Cardiac muscle cell (in vitro differentiated cells and primary cell): Measurements from ENCODE around the gene GLB1L2. TPM values are rescaled to one million over a fixed set of nuclear protein-coding genes. Genes with fewer than 3 reads are reported as not detected.
"Not testable (repeated sequence)": the region's sequence is repeated elsewhere in the genome, so short reads cannot be mapped to it uniquely, and the experiment has no call there.

Experiments used
- DNase-seq, 2 donors: peaks; one replicate each; pipeline versions ENCODE4 v3.0.0 to v3.0.0-alpha.2; 2010 to 2017; ENCODE audit warnings: low read depth in 1 of 2, low spot score in 1 of 2
- H3K27ac ChIP-seq: fragments of 200-600 bp; sonication (generic); 2 replicates; pipeline ENCODE4 v1.5.1; 2016
- H3K27me3 ChIP-seq: fragments of 200-600 bp; sonication (generic); 2 replicates; pipeline ENCODE4 v1.6.0; 2016; ENCODE audit warnings: control low read depth
- H3K36me3 ChIP-seq: fragments of 200-600 bp; sonication (generic); 2 replicates; pipeline ENCODE4 v1.5.1; 2016; ENCODE audit warnings: control low read depth
- H3K4me1 ChIP-seq: fragments of 200-600 bp; sonication (generic); 2 replicates; pipeline ENCODE4 v1.8.1; 2017; ENCODE audit warnings: low read depth, mild to moderate bottlenecking, mixed run types
- H3K4me3 ChIP-seq: fragments of 200-600 bp; sonication (generic); 2 replicates; pipeline ENCODE4 v1.5.1; 2016; ENCODE audit warnings: mild to moderate bottlenecking
- H3K9me3 ChIP-seq: fragments of 200-600 bp; sonication (generic); 2 replicates; pipeline ENCODE4 v1.5.1; 2017; ENCODE audit warnings: low read depth, mild to moderate bottlenecking, control low read depth
- polyA plus RNA-seq: library from polyadenylated mRNA; unstranded; fragments of >200 nt; fragmentation: Nextera tagmentation; extraction: Ambion mirVana; gene quantifications from 2 replicates; pipeline ENCODE4 v1.2.1, GENCODE V29; 2016
- total RNA-seq: library from RNA; depleted of rRNA; stranded (reverse); fragments of >200 nt; gene quantifications from 2 replicates; pipeline ENCODE4 v1.2.3, GENCODE V29; 2016
- TF ChIP-seq, protein P1 (sequence below): IDR thresholded peaks from 2 replicates; pipeline ENCODE4 v1.5.1; 2012; ENCODE audit warnings: low read depth, mild to moderate bottlenecking, low read length

The GLB1L2 gene
- total and polyA plus RNA-seq, 2 experiments from 2014 or later, result 2.6 to 3.8 TPM

DNA sequence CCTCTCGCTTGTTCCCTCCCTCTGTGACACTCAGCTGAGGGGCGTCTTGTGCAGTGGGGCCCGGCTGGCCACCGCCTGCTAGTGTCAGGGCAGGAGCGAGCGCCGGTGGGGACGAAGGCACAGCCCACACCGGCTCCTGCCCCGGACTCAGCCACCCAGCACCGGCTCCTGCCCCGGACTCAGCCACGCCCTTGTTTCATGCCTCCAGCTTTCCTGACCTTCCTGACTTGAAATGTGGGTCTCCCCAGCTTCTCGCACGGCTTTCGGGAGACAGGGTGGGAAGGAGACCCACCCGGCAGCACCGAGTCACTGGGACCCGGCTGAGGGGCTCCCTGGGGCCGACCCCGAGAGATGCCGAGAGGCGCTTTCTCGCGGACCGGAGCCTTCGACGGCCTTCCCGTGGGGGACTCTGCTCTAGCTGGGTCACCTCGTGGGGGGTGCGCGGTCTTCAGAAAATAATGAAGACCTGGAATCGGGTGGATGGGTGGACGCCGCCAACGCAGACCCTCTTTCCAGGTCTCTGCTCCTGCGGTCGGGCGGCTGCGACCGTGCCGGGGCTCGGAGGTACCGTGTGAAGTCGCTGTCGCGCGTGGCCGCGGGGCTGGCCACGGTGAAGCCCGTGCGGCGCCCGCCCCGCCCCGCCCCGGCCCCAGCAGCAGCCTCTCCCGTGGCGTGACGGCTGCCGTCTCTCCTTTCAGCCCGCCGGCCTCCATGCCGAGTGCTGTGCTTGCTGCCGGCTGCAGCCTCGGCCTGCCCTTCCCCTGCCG, 10.2 kb downstream of the GLB1L2 start:
- no peaks in the 10 kb centered on the region for H3K4me1 ChIP-seq
- no peak for DNase-seq
- no peak overlapping the region for H3K27ac ChIP-seq
- no peaks in the 10 kb centered on the region for H3K9me3 ChIP-seq
- no peaks in the 10 kb centered on the region for H3K36me3 ChIP-seq
- H3K4me3 ChIP-seq, result no peak overlapping the region
- TF ChIP-seq, protein P1, sequence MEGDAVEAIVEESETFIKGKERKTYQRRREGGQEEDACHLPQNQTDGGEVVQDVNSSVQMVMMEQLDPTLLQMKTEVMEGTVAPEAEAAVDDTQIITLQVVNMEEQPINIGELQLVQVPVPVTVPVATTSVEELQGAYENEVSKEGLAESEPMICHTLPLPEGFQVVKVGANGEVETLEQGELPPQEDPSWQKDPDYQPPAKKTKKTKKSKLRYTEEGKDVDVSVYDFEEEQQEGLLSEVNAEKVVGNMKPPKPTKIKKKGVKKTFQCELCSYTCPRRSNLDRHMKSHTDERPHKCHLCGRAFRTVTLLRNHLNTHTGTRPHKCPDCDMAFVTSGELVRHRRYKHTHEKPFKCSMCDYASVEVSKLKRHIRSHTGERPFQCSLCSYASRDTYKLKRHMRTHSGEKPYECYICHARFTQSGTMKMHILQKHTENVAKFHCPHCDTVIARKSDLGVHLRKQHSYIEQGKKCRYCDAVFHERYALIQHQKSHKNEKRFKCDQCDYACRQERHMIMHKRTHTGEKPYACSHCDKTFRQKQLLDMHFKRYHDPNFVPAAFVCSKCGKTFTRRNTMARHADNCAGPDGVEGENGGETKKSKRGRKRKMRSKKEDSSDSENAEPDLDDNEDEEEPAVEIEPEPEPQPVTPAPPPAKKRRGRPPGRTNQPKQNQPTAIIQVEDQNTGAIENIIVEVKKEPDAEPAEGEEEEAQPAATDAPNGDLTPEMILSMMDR, result no peak
- no peaks in the 10 kb centered on the region for H3K27me3 ChIP-seq

DNA sequence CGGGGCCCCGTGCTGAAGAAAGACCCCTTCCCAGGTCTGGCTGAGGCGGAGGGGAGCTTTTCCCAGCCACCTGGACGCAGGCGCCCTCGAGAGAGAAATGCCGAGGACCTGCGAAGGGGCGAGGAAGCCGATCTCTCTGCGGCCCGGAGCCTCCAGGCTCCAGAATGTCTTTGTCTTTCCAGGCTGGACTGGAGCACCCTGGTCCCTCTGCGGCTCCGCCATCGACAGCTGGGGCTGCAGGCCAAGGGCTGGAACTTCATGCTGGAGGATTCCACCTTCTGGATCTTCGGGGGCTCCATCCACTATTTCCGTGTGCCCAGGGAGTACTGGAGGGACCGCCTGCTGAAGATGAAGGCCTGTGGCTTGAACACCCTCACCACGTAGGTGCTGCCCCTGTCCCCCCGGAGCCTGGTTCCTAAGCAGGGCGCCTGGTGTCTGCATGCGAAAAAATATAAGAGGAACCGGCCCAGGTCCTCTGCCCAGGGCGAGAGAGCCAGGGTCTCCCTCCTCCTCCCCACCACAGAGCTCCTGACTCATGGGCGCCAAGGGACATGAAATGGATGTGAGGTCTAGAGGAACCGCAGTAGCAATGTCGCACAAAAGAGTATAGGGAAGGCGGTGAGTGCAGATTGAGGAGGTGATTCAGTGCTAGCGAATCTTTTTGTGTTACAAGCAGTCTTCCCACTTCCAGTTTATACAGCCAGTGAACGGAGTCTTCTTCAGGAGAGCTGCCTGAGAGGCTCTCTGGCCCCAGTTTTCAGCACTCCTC, 11.0 kb downstream of the GLB1L2 start:
- H3K36me3 ChIP-seq, result no peaks in the 10 kb centered on the region
- H3K4me1 ChIP-seq, result no peaks in the 10 kb centered on the region
- no peaks in the 10 kb centered on the region for H3K9me3 ChIP-seq
- DNase-seq, result no peak
- H3K27me3 ChIP-seq, result no peaks in the 10 kb centered on the region
- H3K4me3 ChIP-seq, result no peak overlapping the region
- TF ChIP-seq, protein P1, result no peak
- no peak overlapping the region for H3K27ac ChIP-seq

DNA sequence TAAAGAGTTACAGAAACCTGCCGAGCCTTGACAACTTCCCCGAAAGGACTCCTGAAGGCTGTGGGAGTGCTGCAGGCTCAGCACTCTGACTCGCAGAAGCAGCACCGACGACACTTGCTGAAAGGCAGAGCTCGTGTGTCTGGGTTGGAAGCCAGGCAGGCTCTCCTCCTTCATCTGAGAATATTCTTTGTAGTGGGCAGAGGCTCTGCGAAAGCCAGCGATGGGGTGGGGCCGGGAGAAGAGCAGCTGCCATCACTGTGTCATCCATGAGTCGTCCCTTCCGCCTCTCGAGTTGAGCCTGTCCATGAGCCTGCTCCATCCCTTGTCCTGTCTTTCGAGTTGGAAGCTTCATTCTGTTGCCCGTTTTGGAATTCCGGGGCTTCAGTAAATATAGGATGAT, 11.9 kb downstream of the GLB1L2 start:
- no peaks in the 10 kb centered on the region for H3K4me1 ChIP-seq
- DNase-seq, result no peak
- H3K9me3 ChIP-seq, result no peaks in the 10 kb centered on the region
- no peak overlapping the region for H3K4me3 ChIP-seq
- H3K27ac ChIP-seq, result no peak overlapping the region
- H3K36me3 ChIP-seq, result no peaks in the 10 kb centered on the region
- no peaks in the 10 kb centered on the region for H3K27me3 ChIP-seq
- TF ChIP-seq, protein P1, result no peak

DNA sequence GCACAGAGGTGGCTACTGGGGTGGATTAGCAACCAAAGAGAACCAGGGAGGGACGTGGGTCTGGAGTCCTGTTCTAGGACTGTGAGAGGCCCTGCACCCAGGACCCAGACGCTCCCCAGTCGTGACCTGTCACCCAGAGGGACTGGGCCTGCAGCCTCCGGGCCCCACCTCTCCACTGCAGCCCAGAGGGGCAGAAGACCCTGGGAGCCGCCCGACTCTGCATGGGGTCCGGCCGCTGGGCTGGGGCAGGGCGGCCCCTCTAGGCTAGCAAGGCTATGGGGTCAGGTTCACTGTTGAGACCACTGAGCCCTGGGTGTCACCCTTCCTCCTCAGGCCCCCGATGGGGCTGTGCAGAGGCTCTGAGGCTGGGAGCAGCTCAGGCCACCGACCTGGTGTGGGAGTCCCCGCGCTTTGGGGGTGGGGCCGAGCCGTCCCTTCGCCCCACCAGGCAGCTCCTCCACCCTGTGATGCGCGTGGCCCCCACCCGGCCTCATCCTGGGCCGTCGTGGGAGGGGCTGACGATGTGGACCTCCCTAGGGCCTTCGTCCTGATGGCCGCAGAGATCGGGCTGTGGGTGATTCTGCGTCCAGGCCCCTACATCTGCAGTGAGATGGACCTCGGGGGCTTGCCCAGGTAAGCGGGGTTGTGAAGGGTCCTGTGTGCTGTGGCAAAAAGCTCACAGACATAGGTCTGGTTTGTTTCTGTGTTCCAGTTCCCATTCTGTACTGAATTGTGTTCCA, 12.9 kb downstream of the GLB1L2 start:
- not testable (repeated sequence) for DNase-seq, H3K27me3 ChIP-seq, H3K27ac ChIP-seq, H3K4me3 ChIP-seq, H3K4me1 ChIP-seq, H3K9me3 ChIP-seq, H3K36me3 ChIP-seq

DNA sequence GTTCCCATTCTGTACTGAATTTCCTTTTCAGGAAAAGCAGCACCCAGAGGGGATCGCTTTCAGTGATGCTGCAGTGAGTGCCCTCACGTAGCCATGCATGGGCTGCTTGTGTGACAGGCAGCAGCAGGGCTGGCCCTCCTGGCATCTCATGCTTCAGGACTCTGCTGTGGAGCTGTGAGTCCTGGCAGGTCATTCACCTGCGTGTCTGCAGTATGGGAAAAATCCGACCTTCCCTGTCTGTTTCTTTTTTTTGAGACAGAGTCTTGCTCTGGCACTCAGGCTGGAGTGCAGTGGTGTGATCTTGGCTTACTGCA, 13.4 kb downstream of the GLB1L2 start:
- no peak overlapping the region for H3K27ac ChIP-seq
- DNase-seq, result no peak
- TF ChIP-seq, protein P1, result no peak
- no peaks in the 10 kb centered on the region for H3K4me1 ChIP-seq
- no peak overlapping the region for H3K4me3 ChIP-seq
- no peaks in the 10 kb centered on the region for H3K36me3 ChIP-seq
- H3K27me3 ChIP-seq, result no peaks in the 10 kb centered on the region
- H3K9me3 ChIP-seq, result no peaks in the 10 kb centered on the region
